Measurements from ENCODE around the gene BCAS3.

- TF ChIP-seq CTCF (IDR thresholded peaks at IDR 0.05) (no peak), ZFX (IDR thresholded peaks at IDR 0.05; ENCODE audit: borderline replicate concordance) (no peak)
Measured at GRCh38 chr17:61255647-61256046, 578.0 kb downstream of the BCAS3 start.
